GM18951 (cell line): ENCODE results near the gene RPS19.
A peak's percentile ranks its signal among the peaks of the same experiment; 100 is the strongest.

Experiments used
- POLR2A ChIP-seq: IDR thresholded peaks from 4 replicates; pipeline ENCODE4 v1.6.1; 2011; ENCODE audit warnings: mild to moderate bottlenecking; ENCODE audit not compliant: insufficient read length, insufficient read depth; ENCODE audit errors: extremely low read depth
- in situ Hi-C: fragments of 300-500 bp; cut with MboI; formaldehyde crosslinking; loops from one replicate; pipeline ENCODE4 v1.12.0; 2022; ENCODE audit warnings: low sequenced_read_pairs, mixed read lengths, inconsistent platforms; ENCODE audit not compliant: unreplicated experiment

RPS19 gene

DNA sequence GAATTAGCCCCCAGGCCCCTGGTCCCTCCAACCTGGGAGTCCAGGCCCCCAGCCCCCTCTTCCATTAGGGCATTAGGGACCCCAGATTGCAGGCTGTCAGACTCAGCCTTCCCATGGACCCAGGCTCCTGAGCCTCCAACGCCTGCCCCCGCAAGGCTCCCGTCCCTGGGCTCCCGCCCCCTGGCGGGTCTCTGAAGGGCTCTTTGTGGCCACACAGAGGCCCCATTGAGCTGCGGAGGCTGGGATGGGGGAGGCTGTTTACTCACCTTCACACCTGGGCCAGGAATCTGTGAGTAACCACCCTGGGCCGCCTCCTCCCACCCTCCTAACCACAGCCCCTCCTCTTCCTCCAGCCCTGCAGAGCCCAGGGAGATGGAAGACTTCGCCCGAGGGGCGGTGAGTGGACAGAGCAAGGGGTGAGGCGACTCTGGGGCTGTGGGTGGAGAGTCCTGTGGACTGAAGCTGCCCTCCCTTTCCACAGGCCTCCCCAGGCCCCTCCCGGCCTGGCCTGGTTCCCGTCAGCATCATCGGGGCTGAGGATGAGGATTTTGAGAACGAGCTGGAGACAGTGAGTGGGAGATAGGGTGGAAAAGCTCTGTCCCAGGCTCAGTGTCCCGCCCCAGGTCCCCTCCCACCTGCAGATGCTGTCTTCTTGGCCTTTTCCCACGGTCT is 27.8 kb downstream of the RPS19 start:
- peak; percentile 27 for TF ChIP-seq POLR2A
- in situ Hi-C loops = no loop called here

DNA sequence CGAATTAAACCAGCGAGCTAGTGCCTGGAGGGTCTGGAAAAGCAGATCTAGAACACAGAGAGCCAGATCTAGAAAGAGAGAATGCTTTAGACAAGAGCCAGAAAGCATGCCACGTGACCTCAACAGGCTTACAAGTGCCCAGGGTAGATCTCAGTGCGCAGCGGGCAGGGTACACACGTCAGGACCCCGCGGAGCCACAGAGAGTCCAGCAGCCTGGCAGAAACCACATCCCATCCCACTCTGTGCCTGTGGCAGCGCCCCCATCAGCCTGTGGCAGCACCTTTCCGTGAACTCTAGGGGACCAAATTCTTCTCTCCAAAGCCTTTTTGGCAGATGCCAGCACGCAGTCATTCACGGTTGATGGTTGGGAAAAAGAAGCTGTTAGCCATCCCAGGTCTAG is 28.9 kb downstream of the RPS19 start:
- in situ Hi-C loops = no loop called here
- no peak for TF ChIP-seq POLR2A

DNA sequence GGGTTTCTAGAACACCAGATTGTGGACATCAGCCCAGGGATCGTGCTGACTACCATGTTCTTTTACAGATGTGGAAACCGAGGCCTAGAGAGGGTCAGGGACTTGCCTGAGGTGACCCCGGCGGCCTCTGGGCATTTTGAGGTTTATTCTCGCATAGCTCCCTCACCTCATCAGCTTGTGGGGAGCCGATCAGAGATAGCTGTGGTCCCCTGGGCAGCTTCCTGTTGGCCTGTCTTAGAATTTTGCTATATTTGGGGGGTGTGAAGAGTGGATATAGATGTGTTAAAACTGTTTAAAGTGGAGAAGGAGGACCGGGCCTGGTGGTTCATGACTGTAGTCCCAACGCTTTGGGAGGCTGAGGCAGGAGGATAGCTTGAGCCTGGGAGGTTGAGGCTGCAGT is 29.8 kb downstream of the RPS19 start:
- in situ Hi-C loops = no loop called here
- no peak for TF ChIP-seq POLR2A

DNA sequence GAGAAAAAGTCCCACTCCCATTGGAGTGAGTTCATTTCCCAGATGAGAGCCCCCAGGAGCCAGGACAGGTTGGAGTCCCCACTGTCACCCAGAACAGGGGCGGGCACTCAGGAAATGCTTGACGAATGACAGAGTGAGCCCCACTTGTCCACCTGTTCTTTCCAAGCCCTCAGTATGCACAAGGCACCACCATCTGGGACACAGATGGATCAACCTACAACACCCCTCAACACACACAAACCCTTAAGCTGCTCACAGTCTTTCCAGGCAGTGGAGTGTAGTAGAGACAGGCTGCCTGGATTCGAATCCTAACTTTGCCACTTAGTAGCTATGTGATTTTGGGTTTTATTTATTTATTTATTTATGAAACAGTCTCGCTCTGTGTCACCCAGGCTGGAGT is 30.9 kb downstream of the RPS19 start:
- TF ChIP-seq POLR2A = no peak
- in situ Hi-C loops = no loop called here

DNA sequence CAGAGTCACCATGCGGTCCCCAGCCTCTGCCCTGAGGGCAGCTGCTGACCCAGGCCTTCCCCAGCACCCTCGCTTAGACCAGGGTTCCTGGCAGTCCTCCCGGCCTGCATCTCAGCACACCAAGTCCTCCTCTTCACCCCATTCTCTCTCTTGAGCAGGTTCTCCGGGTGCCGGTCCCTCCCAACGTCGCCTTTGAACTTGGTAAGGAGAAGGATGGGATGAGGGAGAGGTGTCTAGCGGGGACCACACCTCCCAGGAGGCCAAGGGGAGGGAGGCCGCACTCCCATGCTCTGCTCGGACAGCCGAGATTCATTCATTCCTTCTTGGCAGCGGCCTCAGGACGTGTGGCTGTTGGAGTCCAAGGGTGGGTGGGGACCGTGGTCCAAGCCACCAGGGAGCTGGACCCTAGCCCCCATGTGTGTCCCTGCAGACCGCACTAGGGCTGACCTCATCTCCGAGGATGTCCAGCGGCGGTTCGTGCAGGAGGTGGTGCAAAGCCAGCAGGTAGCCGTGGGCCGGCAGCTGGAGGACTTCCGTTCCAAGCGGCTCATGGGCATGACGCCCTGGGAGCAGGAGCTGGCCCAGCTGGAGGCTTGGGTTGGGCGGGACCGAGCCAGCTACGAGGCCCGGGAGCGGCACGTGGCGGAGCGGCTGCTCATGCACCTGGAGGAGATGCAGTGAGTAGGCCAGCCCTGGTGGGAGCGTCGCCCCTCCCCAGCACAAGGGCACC is 32.3 kb downstream of the RPS19 start:
- in situ Hi-C loops = no loop called here
- no peak for TF ChIP-seq POLR2A

DNA sequence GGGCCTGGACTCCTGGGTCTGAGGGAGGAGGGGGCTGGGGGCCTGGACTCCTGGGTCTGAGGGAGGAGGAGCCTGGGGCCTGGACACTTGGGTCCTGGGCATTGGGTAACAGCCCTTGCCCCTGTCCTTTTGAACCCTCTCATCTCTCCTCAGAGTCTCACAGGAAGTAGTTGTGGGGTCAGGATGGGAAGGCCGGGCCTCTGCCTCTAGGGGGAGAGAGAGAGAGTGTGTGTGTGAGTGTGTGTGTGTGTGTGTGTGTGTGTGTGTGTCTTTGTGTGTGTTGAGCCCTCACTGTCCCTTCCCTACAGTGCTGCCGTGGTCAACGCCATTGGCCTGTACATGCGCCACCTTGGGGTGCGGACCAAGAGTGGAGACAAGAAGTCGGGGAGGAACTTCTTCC is 33.8 kb downstream of the RPS19 start:
- in situ Hi-C loops = no loop called here

DNA sequence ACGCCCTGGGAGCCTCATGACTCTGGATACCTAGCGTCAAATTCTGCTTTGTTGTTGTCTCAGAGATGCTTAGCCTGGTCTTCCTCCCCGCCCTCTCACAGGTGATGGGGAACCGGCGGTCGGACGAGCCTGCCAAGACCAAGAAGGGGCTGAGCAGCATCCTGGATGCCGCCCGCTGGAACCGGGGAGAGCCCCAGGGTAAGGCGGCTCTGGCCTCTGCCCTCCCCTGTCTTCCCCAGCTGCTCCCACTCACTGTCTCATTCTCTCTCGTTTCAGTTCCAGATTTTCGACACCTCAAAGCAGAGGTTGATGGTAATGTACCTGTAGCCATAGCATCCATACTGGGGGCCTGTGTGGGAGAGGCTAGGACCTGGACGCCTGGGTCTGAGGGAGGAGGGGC is 34.3 kb downstream of the RPS19 start:
- TF ChIP-seq POLR2A = no peak
- in situ Hi-C loops = no loop called here

More for the DNA sequence above, 33.8 kb downstream of the RPS19 start:
- TF ChIP-seq POLR2A = no peak

DNA sequence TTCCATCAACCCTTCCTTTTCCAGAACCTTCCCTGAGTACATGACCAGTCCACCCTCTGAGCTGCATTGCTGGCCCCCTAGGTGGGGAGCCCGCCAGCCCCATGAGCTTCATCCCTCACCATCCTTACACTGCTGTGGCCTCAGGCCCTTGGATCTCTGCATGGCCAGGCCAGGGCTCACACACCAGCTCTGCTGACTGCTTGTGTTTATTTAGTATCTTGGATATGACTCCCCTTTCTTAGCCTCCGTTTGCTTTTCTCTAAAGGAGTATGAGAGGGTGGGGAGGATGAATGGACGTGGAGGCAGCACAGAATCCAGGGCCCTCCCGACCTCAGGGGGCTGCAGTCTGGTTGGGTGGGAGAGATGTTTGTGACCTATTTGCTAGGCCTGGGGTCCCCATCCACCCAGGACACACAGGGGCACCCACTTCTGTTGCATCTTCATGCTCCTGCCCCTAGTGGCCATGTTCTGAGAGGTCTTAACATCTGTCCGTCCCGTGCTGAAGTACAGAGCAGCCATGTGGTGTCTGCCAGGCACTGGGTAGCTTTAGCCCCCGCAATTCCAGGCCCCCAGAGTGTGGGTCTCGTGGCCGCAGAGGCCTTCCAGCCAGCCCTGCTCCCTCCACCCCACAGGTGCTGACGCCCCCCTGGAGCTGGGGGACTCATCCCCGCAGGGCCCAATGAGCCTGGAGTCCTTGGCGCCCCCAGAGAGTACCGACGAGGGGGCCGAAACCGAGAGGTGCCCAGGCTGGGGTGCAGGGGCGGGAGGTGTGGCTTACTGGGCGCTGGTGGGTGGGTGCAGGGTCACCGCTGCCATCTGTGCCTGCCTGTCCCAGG is 35.9 kb downstream of the RPS19 start:
- in situ Hi-C loops = no loop called here
- no peak for TF ChIP-seq POLR2A

DNA sequence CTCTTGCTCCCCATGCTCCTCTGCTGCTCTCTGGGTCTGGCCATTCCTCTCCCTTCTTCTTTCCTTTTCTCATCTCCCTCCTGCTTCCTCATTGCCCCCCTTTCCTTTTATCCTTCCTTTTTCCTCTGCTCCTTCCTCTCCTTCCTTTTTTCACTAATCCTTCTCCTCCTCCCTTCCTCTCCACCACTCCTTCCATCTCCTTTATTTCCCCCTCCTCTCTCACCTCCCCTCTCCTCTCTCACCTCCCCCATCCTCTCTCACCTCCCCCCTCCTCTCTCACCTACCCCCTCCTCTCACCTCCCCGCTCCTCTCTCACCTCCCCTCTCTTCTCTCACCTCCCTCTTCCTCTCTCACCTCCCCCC is 36.5 kb downstream of the RPS19 start:
- in situ Hi-C loops = no loop called here
- TF ChIP-seq POLR2A = no peak

DNA sequence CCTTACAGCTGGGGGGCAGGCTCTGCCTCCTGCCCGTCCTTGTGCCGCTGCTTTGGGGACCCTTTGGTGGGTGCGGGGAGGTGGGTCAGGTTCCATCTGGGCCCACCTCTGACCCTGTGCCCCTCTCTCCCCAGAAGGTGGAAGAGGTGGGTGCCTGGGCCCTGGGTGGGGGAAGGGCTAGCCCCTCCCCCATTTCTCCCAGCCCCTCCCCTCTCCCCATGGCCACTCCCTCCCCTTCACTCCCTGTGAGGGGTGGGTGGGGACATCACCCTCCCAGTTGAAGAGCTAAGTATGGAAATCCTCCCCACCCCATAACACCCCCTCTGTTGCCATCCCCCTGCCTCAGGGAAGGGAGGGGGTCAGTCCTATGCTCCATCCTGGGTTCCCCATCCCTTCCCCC is 37.1 kb downstream of the RPS19 start:
- in situ Hi-C loops = no loop called here
- no peak for TF ChIP-seq POLR2A

DNA sequence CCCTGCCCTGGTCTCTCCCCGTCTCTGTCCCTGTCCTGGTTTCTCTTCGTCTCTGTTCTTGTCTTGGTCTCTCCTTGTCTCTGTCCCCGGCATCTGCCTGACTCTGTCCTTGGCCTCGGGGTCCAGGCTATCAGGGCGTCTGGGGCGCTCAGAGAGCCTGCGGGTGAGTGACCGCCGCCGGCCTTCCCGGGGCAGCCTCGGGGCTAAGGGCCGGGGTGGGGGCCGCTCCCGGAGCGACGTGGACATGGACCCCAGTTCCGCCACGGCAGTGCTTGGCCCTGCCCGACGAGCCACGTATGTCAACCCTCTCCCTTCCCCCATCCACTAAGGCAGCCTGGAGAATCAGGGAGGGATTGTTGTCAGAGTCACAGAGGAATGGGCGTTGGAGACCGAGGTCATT is 37.8 kb downstream of the RPS19 start:
- in situ Hi-C loops = no loop called here
- TF ChIP-seq POLR2A = no peak

DNA sequence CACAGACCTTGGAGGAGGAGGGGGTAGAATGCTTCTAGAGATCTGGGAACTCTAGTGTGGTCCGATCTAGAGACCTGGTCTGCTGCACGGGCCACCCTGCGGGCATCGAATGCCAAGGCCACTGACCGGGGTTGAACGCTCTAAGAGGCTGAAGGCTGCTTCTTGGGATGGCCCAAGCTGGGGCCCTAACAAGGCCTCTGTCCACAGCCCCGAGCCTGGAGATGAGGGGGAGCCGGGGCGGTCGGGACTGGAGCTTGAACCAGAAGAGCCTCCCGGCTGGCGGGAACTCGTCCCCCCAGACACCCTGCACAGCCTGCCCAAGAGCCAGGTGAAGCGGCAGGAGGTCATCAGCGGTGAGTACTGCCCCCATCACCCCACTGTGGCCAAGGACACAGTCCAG is 38.2 kb downstream of the RPS19 start:
- in situ Hi-C loops = no loop called here
- no peak for TF ChIP-seq POLR2A

DNA sequence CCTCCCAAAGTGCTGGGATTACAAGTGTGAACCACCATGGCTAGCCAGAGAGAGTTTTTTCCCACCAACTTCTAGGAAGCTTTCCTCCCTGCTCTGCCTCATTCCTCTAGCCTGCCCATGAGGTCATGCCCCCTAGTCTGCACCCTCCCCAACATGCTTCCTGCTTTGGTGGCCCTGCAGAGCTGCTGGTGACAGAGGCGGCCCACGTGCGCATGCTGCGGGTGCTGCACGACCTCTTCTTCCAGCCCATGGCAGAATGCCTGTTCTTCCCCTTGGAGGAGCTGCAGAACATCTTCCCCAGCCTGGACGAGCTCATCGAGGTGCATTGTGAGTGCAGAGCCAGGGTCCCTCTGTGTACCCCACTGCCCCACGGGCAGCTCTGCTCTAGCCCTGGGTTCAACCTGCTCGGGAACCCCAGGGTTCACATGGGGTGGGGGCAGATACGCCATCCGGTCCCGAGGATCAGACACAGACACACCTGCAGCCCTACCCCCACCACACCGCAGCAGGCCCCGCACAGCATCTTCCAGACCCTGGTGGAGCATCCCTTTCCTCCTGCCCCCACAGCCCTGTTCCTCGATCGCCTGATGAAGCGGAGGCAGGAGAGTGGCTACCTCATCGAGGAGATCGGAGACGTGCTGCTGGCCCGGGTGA is 41.8 kb downstream of the RPS19 start:
- peak; percentile 23 for TF ChIP-seq POLR2A
- in situ Hi-C loops = no loop called here
